Progenitor cell of endocrine pancreas (in vitro differentiated cells): ENCODE results near the gene HOXA5. TPM values are rescaled to one million over a fixed set of nuclear protein-coding genes. Genes with fewer than 3 reads are reported as not detected.

Source experiments
- DNase-seq: peaks from one replicate; pipeline ENCODE4 v3.0.0; 2021; ENCODE audit warnings: low spot score; ENCODE audit not compliant: unreplicated experiment
- H3K27ac Mint-ChIP-seq: 2 replicates; pipeline ENCODE4 v1.8.0; 2021; ENCODE audit warnings: mild to moderate bottlenecking, moderate library complexity, mixed read lengths
- H3K27me3 Mint-ChIP-seq: 2 replicates; pipeline ENCODE4 v1.8.0; 2021; ENCODE audit warnings: mixed read lengths
- H3K36me3 Mint-ChIP-seq: 2 replicates; pipeline ENCODE4 v1.8.0; 2022; ENCODE audit warnings: mixed read lengths; ENCODE audit not compliant: insufficient read depth
- H3K4me1 Mint-ChIP-seq: 2 replicates; pipeline ENCODE4 v1.8.0; 2021; ENCODE audit warnings: low read depth, mixed read lengths
- H3K4me3 Mint-ChIP-seq: 2 replicates; pipeline ENCODE4 v1.8.0; 2021; ENCODE audit warnings: low read depth, mild to moderate bottlenecking, moderate library complexity, mixed read lengths
- H3K9me3 Mint-ChIP-seq: 2 replicates; pipeline ENCODE4 v1.8.0; 2021; ENCODE audit warnings: low read depth, mixed read lengths
- long read RNA-seq: library from polyadenylated mRNA; unstranded; transcript quantifications from one replicate; pipeline ENCODE4 v2.0.0, GENCODE V29; 2020
- total RNA-seq: library from RNA; stranded (reverse); gene quantifications from 2 replicates; pipeline ENCODE4 v1.2.1, GENCODE V29; 2021
- TF ChIP-seq, protein P1 (sequence below): fragments of 200-600 bp; sonication (generic); IDR thresholded peaks from one replicate; pipeline ENCODE4 v1.5.0; 2021; ENCODE audit warnings: antibody characterized with exemption, mild to moderate bottlenecking; ENCODE audit not compliant: unreplicated experiment

HOXA5 gene
- total RNA-seq = 12.6 and 18.1 TPM in 2 replicates
- long read RNA-seq, transcript HOXA5-201 (2 exons, 1,657 nt) = major isoform, 6 of 6 reads
- long read RNA-seq, partial matches to known transcripts = 0 of 6 reads
- long read RNA-seq, other reads (novel, unspliced or antisense) = 0 of 6 reads

DNA sequence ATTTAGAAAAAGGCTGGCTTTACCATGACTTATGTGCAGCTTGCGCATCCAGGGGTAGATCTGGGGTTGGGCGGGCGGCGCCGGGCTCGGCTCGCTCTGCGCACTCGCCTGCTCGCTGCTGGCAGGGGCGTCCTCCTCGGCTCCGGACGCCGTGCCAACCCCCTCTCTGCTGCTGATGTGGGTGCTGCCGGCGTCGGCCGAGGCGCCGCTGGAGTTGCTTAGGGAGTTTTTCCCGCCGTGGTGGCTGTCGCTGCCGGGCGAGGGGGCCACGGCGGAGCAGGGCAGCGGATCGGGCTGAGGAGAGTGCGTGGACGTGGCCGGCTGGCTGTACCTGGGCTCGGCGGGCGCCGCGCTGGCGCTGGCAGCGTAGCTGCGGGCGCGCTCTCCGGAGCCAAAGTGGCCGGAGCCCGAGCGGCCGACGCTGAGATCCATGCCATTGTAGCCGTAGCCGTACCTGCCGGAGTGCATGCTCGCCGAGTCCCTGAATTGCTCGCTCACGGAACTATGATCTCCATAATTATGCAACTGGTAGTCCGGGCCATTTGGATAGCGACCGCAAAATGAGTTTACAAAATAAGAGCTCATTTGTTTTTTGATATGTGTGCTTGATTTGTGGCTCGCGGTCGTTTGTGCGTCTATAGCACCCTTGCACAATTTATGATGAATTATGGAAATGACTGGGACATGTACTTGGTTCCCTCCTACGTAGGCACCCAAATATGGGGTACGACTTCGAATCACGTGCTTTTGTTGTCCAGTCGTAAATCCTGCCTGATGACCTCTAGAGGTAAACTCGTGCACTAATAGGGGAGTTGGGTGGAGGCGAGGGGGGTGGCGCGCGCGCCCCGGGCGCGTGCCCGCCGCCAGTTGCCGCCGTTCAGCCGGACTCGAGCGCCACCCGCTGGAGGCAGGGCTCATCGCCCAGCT, at the start of gene HOXA5:
HOXA5 (minus strand) TSS at position 659 of the 927 bp plus-strand sequence; CDS start at position 585, 74 bp downstream.
- Mint-ChIP-seq H3K36me3 (peaks cover 6% of the 10 kb centered on the region), H3K9me3 (no peaks in the 10 kb centered on the region), H3K4me1 (peaks cover 28% of the 10 kb centered on the region), H3K27ac (peak within 1 kb of the TSS; percentile 92), H3K27me3 (peaks cover 41% of the 10 kb centered on the region), H3K4me3 (peak within 1 kb of the TSS; percentile 93)
- peak; percentile 87 for DNase-seq
- TF ChIP-seq, protein P1, sequence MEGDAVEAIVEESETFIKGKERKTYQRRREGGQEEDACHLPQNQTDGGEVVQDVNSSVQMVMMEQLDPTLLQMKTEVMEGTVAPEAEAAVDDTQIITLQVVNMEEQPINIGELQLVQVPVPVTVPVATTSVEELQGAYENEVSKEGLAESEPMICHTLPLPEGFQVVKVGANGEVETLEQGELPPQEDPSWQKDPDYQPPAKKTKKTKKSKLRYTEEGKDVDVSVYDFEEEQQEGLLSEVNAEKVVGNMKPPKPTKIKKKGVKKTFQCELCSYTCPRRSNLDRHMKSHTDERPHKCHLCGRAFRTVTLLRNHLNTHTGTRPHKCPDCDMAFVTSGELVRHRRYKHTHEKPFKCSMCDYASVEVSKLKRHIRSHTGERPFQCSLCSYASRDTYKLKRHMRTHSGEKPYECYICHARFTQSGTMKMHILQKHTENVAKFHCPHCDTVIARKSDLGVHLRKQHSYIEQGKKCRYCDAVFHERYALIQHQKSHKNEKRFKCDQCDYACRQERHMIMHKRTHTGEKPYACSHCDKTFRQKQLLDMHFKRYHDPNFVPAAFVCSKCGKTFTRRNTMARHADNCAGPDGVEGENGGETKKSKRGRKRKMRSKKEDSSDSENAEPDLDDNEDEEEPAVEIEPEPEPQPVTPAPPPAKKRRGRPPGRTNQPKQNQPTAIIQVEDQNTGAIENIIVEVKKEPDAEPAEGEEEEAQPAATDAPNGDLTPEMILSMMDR = peak; percentile 97

GRCh38 chr7:27192546-27193334, 49.3 kb upstream of the HOXA5 start:
- no peak overlapping the region for H3K4me3 Mint-ChIP-seq
- peaks cover 96% of the 10 kb centered on the region for H3K27me3 Mint-ChIP-seq
- TF ChIP-seq, protein P1 = no peak
- no peaks in the 10 kb centered on the region for H3K36me3 Mint-ChIP-seq
- no peak for DNase-seq
- peaks cover 5% of the 10 kb centered on the region for H3K4me1 Mint-ChIP-seq
- H3K27ac Mint-ChIP-seq = no peak overlapping the region
- no peaks in the 10 kb centered on the region for H3K9me3 Mint-ChIP-seq

GRCh38 chr7:27191833-27192545, 48.5 kb upstream of the HOXA5 start:
- DNase-seq = no peak
- Mint-ChIP-seq H3K27me3 (peaks cover 96% of the 10 kb centered on the region), H3K27ac (no peak overlapping the region)

DNA sequence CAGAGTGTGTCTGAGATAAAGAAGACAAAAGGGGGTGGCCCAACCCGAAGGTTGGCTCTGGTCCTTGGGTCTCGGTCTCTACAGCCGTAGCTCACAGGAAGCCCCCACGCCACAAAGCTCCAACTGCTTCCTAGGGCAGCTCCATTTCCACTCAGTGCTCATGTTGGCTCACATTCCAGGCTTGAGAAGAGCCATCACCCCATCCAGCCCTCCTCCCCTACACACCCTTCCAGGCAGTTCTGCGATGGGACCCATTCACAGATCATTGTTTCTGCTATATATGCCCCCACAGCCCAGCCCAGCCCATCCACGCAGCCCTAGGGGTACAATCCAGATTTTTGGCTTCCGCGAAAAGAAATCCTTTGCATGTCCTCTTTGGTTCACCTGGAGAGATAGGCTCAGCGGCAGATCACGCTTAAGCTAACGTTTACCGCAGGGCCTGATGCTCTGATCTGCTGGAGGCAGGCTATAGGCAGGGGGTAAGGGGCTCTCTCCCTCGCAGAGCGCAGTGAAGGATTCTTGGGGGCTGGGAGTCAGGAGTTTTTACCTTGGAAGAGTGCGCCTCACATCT, 47.8 kb upstream of the HOXA5 start:
- H3K9me3 Mint-ChIP-seq = no peaks in the 10 kb centered on the region
- DNase-seq = no peak
- H3K27ac Mint-ChIP-seq = no peak overlapping the region
- no peak overlapping the region for H3K4me3 Mint-ChIP-seq
- peaks cover 96% of the 10 kb centered on the region for H3K27me3 Mint-ChIP-seq
- H3K4me1 Mint-ChIP-seq = peaks cover 5% of the 10 kb centered on the region
- TF ChIP-seq, protein P1 = no peak
- H3K36me3 Mint-ChIP-seq = no peaks in the 10 kb centered on the region

More at GRCh38 chr7:27191833-27192545, 48.5 kb upstream of the HOXA5 start:
- H3K9me3 Mint-ChIP-seq = no peaks in the 10 kb centered on the region
- no peaks in the 10 kb centered on the region for H3K36me3 Mint-ChIP-seq
- TF ChIP-seq, protein P1 = no peak
- H3K4me1 Mint-ChIP-seq = peaks cover 5% of the 10 kb centered on the region
- no peak overlapping the region for H3K4me3 Mint-ChIP-seq
